Stomach smooth muscle (tissue), 2 donors: ENCODE measurements around the gene ITIH4.

ENCODE experiments used
- H3K27ac ChIP-seq: one replicate; pipeline ENCODE4 v1.7.0; 2013; ENCODE audit warnings: mild to moderate bottlenecking, low read length, inconsistent platforms
- H3K27me3 ChIP-seq, 2 donors: one replicate each; pipeline ENCODE4 v1.7.0; 2013; ENCODE audit warnings: low read length in 2 of 2; ENCODE audit not compliant: insufficient read depth in 2 of 2, control insufficient read depth in 1 of 2
- H3K36me3 ChIP-seq, 2 donors: one replicate each; pipeline ENCODE4 v1.7.0; 2013; ENCODE audit warnings: low read length in 2 of 2; ENCODE audit not compliant: control insufficient read depth in 2 of 2, insufficient read depth in 2 of 2
- H3K4me1 ChIP-seq: one replicate; pipeline ENCODE4 v1.7.0; 2013; ENCODE audit warnings: low read length; ENCODE audit not compliant: control insufficient read depth, insufficient read depth
- H3K4me3 ChIP-seq, 2 donors: one replicate each; pipeline ENCODE4 v1.7.0; 2013; ENCODE audit warnings: low read length in 2 of 2
- H3K9ac ChIP-seq, 2 donors: one replicate each; pipeline ENCODE4 v1.7.0; 2013; ENCODE audit warnings: low read length in 2 of 2, mild to moderate bottlenecking in 1 of 2
- H3K9me3 ChIP-seq, 2 donors: one replicate each; pipeline ENCODE4 v1.7.0; 2013; ENCODE audit warnings: low read length in 2 of 2; ENCODE audit not compliant: control insufficient read depth in 2 of 2
- donor health status: healthy.
- donor health status: Pancreatic carcinoma.

ITIH4 gene

DNA sequence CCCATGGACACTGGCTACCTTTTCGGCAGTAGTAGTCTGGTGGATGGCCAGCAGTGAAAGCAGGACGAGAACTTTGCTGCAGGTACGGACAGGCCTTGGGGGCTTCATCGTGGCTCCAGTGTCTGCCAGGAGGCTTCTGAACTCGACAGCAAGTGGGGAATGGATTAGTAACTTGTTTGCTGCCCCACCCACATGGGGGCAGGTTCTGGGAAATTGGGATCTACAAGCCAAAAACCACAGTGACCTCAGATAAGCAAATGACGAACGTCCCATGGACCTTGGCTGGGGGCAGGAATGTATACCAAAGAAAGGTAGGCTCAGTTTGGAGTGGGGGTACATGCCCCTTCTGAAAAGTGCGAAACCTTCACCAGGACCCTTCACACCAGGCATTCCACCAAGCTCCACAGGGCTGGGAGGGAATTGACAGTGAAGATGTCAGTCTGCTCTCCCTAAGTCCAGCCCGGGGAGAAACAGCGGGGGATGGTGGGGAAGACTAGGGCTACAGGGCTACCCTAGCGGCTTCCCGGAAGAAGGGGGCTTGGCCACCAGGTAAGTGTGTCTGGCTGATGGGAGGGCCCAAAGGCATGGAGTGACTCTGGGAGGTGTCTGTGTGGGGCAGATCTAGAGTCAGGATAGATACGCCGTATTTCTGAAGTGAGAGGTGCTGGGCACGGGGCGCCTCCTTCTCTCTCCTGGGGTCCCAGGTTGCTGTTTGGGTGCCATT is at the start of gene ITIH4:
Gene ITIH4, minus strand, starts transcription at position 138 of the 724 bp plus-strand sequence. Its CDS starts 30 bp downstream, at position 108.
- H3K9ac ChIP-seq, result no peak within 1 kb of the TSS
- H3K36me3 ChIP-seq, result no peaks in the 10 kb centered on the region
- no peak within 1 kb of the TSS for H3K27ac ChIP-seq
- H3K27me3 ChIP-seq, result no peaks in the 10 kb centered on the region
- H3K4me3 ChIP-seq, result peak within 1 kb of the TSS in 1 of 2 donors; percentile 8
- no peaks in the 10 kb centered on the region for H3K9me3 ChIP-seq
- peaks cover 29% of the 10 kb centered on the region for H3K4me1 ChIP-seq

DNA sequence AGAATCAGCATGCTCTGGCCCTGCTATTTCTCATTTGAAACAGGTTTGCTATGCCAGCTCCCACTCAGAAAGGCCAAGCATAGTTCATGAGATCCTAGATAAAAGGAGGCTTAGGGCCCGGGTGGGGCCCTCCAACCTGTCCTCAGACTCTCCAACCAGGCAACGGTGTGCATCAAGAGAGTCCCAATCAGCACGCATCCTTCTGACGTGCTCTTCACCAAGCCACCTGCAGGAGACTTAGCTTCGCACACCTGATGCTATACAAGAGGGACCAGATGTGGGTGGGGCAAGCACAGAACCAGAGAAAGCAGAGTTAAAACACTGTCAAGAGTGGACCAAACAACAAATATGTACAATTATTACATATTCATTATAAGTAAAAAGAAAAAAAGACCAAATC is 49.6 kb upstream of the ITIH4 start:
- H3K27ac ChIP-seq, result no peak overlapping the region
- H3K9ac ChIP-seq, result no peak overlapping the region
- H3K4me3 ChIP-seq, result no peak overlapping the region
- H3K9me3 ChIP-seq, result no peaks in the 10 kb centered on the region
- no peaks in the 10 kb centered on the region for H3K4me1 ChIP-seq
- peaks cover 0 to 13% of the 10 kb centered on the region in 2 donors for H3K36me3 ChIP-seq
- H3K27me3 ChIP-seq, result no peaks in the 10 kb centered on the region

DNA sequence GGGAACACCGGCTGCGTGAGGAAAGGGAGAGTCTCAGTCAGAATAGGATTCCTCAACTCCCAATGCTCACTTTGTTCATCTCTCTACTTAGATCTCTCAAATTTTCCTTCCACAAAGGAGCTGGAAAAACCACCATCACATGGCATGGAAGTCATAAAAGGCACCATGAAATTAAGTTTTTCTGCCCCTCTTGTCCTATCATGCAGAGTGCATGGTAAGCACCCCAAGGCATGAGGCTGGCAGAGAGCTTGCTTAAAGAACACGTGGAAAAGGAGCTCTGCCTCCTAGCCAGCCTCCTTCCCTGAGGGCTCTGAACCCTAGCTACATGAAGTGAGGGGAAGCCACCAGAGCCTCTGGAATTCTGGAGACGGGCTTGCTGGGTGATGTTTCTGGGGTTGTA is 49.1 kb upstream of the ITIH4 start:
- Histone ChIP-seq H3K9me3 (no peaks in the 10 kb centered on the region), H3K9ac (no peak overlapping the region), H3K4me3 (no peak overlapping the region), H3K36me3 (peaks cover 0 to 13% of the 10 kb centered on the region in 2 donors), H3K4me1 (no peaks in the 10 kb centered on the region), H3K27me3 (no peaks in the 10 kb centered on the region), H3K27ac (no peak overlapping the region)

DNA sequence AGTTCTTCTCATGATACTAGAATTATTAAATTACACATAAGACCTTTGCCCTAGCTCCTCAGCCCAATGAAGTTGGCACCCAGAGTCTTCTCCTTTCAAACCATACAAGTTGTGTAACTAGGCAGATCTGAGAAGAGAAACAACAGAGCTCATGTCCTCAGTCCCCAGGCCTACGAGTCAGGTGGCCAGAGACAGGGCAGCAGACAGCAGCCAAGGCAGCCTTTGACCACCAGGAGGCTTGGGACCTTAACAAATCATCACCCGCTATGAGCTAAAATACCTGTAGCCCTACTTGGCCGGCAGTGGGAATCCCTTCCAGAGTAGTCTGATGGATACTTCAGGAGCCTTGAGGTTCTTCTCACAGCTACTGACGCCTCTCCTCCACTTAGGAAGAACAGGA is 48.6 kb upstream of the ITIH4 start:
- Histone ChIP-seq H3K36me3 (peaks cover 0 to 13% of the 10 kb centered on the region in 2 donors), H3K27me3 (no peaks in the 10 kb centered on the region), H3K9ac (no peak overlapping the region), H3K9me3 (no peaks in the 10 kb centered on the region), H3K27ac (no peak overlapping the region), H3K4me1 (no peaks in the 10 kb centered on the region), H3K4me3 (no peak overlapping the region)

DNA sequence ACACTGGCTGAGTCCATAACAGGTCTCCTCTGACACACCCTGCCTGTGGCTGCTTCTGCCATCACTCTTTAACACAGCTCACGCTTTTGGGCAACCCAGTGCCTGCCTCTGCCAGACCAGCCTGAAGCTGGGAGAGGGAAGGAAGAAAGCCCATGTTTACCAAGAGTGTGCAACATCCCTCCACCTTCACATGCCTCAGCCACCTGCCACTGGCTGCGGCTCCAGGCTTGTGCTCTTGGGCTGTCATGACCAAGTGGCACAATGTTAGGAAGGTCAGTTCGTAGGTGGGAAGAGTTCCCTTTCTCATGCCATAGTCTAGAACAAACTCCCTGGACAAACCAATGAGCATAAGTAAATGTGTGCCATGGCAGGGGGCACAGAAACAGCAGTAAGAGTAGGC is 46.6 kb upstream of the ITIH4 start:
- H3K9ac ChIP-seq, result no peak overlapping the region

DNA sequence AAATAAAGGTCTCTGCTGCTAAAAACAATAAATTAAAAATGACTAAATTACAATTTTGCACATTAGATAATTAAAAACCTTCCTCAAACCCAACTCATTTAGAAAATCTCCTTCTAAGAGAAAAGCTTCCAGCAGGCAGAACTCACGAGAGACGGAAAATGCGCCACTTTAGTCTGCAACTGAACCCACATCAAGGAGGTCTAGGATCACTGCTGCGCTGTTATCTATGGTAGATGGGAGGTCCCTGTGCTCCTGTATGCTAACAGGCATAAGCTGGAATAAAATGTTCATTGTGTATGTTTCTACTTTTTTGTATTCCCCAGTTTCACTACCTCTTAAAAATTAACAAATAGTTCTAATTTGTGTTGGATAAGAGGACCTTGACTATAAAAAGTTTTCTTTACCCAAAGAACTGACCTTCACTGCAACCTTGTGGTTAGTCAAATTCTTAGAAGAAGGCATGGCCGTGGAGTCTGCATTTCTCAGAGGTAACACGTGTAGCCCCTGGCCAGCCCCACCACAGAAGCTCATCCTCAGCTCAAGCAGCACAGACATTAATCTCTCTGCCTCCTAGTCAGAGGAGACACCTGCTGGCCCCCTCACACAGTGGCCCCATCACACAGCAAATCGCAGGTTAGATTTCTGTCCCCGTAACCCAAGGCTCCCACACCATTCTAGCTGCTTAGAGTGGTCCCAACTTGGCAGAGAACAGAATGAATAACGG is 44.6 kb upstream of the ITIH4 start:
- peaks cover 2% of the 10 kb centered on the region for H3K4me1 ChIP-seq

More for the DNA sequence above, 46.6 kb upstream of the ITIH4 start:
- Histone ChIP-seq H3K27me3 (no peaks in the 10 kb centered on the region), H3K4me3 (no peak overlapping the region), H3K27ac (no peak overlapping the region), H3K9me3 (no peaks in the 10 kb centered on the region), H3K36me3 (peaks cover 0 to 13% of the 10 kb centered on the region in 2 donors), H3K4me1 (peaks cover 2% of the 10 kb centered on the region)

DNA sequence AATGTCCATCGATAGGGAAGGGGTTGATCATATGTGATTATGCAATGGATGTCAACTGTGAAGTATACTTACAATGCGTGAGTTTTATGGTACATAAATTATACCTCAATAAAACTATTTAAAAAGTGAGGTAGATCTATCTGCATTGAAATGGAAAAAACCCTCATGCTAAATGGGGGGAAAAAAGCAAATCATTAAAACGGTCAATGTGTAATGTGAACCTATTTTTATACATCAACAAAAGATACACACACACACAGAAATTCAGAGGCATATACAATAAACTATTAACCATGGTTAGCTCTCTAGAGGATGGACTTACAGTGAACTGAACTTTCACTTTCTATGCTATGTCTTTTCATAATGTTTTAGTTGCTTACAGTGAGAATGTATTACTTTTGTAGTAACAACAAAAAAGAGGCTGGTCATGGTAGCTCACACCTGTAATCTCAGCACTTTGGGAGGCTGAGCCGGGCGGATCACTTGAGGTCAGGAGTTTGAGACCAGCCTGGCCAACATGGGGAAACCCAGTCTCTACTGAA is 43.8 kb upstream of the ITIH4 start:
- no peak overlapping the region for H3K4me3 ChIP-seq
- H3K27ac ChIP-seq, result no peak overlapping the region
- no peak overlapping the region for H3K9ac ChIP-seq
- no peaks in the 10 kb centered on the region for H3K27me3 ChIP-seq
- H3K9me3 ChIP-seq, result no peaks in the 10 kb centered on the region
- peaks cover 2% of the 10 kb centered on the region for H3K4me1 ChIP-seq
- H3K36me3 ChIP-seq, result peaks cover 0 to 5% of the 10 kb centered on the region in 2 donors

More for the DNA sequence above, 44.6 kb upstream of the ITIH4 start:
- H3K27ac ChIP-seq, result no peak overlapping the region
- H3K4me3 ChIP-seq, result no peak overlapping the region
- H3K9me3 ChIP-seq, result no peaks in the 10 kb centered on the region
- no peak overlapping the region for H3K9ac ChIP-seq
- peaks cover 0 to 10% of the 10 kb centered on the region in 2 donors for H3K36me3 ChIP-seq
- H3K27me3 ChIP-seq, result no peaks in the 10 kb centered on the region

DNA sequence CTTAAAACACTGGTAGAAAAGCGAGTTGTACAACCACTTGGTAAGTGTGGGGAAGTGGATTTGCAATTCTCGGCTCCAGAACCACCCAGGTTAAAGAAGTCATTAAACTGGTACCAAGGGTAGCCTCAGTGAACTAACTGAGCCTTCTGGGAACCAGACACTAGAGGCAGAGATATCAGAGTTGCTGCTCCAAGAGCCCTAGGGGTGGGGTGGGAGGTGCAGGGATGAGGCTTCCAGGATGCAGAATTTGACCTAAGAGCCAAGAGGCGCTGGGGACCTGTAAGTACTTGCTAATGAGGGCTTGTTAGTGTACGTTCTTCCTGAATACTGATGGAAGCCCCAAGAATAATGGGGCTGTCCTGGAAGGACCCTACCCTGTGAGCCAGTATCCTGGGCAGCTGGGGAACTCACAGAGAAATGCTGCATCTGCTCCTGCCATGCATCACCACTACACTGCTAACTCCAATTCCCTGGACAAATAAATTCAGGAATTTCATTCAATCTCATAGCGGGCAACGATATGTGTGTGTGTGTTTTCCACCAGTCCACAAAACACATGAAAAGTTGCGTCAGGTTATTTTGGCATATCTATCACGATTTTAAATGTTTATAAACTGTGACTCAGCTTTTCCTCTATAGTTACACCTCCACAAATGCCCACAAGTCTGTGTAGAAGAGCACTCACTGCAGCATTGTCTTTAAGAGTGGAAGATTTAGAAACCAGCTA is 43.1 kb upstream of the ITIH4 start:
- Histone ChIP-seq H3K36me3 (peaks cover 0 to 5% of the 10 kb centered on the region in 2 donors), H3K9ac (no peak overlapping the region), H3K27me3 (no peaks in the 10 kb centered on the region), H3K27ac (no peak overlapping the region), H3K4me1 (peaks cover 2% of the 10 kb centered on the region), H3K4me3 (no peak overlapping the region), H3K9me3 (no peaks in the 10 kb centered on the region)

DNA sequence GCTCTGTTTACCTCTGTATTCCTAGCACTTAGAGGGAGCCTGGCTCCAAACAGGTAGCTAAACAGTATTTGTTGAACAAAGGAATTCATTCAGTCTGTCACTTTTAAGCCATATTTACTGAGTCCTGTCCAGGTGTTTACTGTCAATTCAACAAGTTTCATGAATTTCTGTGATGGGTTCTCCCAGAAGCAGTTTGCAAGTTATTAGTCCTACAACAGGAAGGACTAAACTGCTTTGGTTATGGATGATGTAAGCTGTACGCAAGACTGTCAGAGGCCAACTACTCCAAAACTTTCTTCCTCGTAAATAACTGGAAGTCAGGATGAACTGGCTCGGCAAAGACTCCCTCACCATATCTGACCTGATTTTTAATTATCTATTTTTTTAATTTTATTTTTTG is 41.8 kb upstream of the ITIH4 start:
- Histone ChIP-seq H3K9me3 (no peaks in the 10 kb centered on the region), H3K4me3 (no peak overlapping the region), H3K27ac (no peak overlapping the region), H3K27me3 (no peaks in the 10 kb centered on the region), H3K9ac (no peak overlapping the region), H3K4me1 (peaks cover 2% of the 10 kb centered on the region), H3K36me3 (peaks cover 0 to 2% of the 10 kb centered on the region in 2 donors)

DNA sequence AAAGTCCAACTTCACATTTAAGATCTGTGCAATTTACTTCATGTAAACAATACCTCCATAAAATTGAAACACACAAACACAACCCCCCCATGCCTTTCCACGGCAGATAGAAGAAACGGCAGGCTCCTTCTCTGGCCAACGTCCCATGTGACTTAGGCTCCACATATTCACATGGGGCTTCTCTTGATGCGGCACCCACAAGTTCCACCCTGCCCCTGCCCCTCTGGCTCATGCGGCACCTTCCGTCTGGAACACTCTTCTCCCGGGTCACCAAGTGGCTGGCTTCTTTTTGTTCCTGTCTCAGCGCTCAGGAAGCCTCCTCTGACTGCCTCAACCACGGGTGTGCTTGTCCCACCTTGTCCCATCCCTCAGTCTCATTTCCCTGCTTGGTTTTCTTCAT is 41.3 kb upstream of the ITIH4 start:
- Histone ChIP-seq H3K4me3 (no peak overlapping the region), H3K9ac (no peak overlapping the region), H3K27me3 (no peaks in the 10 kb centered on the region), H3K27ac (no peak overlapping the region), H3K36me3 (no peaks in the 10 kb centered on the region), H3K4me1 (peaks cover 2% of the 10 kb centered on the region), H3K9me3 (no peaks in the 10 kb centered on the region)
